ENCODE data around the gene HMCN1.
"Not testable (repeated sequence)": the region's sequence is repeated elsewhere in the genome, so short reads cannot be mapped to it uniquely, and the experiment has no call there.

HMCN1 gene

DNA sequence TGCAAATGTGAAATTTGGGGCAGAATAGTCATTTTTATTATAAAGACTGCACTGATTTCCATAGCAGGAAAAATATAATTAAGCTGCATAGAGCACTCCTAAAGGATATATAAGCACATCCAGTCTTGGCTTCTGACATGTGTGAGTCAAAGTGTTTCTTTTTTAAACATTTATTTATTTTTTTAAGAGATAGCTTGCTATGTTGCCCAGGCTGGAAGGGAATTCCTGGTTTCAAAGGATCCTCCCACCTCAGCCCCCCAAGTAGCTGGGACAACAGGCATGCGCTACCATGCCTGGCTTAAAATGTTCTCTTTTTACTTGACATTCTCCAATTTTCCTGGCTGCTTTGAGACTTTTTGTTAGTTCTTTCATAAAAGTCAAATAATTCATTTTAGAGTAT, 126.1 kb downstream of the HMCN1 start:
- DNase-seq = no peak

DNA sequence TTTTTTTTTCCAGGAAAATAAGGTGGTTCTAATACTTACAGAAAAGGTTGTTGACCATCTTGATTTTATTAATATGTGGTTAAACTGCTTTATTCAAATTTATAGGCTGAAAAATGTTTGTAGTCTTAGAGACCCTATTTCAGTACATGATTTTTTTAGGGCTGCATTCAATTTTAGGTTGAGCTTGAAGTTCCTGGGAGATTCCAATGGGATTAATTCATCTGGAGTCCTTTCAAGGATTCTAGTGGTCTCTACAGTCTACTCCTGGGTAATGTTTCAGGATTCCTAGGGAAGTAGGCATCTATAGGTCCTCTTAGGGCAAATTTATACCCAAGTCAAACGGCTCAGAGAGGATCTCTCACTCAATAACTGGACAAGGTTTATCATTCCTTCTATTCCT, 126.7 kb downstream of the HMCN1 start:
- no peak for DNase-seq

DNA sequence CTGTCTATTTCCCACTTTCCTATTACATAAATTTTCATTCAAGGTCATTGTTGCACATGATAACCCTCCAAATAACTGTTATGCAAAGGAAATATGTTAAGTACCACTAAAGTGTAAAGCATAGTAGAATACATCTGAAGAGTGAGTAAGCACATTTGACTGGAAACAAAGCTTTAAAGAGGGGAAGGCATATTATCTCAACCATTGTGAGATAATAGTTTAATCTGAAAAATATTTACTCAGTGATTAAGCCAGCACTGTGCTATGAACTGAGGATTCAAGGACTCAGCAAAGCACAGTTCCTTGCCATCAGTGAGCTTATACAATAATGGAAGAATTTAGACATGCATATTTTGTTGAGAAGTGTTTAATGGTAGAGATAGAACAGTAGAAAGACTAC, 127.4 kb downstream of the HMCN1 start:
- DNase-seq = no peak

DNA sequence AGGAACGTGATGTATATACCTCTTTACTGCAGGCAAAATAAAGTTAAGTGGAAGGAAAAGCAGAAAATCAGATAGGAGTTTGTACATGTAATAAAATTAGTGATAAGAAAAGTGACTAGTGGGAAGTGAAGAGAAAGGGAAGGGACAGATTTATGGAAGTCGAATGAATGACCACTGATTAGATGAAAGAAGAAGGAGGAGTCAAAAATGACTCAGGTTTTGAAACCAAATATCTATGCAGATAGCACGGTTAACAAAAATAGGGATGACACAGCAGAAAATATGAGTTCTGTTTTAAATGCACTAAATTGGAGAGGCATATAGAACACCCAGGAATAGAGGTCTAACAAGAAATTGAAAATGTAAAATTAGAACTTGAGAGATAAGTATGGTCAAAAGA, 128.0 kb downstream of the HMCN1 start:
- no peak for DNase-seq

DNA sequence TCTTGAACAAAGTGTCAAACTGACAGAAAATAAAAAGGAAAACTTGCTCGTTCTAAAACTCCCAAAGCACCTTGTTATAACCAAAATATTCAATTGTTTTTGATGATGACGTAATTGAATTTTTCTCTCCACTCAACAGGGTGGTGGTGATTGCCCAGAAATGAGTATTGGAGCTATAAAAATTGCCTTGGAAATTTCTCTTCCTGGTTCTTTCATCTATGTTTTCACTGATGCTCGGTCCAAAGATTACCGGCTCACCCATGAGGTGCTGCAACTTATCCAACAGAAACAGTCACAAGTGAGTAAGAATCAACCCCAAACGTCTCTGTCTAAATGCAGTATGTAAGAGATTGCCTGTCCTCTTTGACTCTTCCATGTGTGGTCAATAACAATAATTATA, 130.1 kb downstream of the HMCN1 start:
- no peak for DNase-seq

DNA sequence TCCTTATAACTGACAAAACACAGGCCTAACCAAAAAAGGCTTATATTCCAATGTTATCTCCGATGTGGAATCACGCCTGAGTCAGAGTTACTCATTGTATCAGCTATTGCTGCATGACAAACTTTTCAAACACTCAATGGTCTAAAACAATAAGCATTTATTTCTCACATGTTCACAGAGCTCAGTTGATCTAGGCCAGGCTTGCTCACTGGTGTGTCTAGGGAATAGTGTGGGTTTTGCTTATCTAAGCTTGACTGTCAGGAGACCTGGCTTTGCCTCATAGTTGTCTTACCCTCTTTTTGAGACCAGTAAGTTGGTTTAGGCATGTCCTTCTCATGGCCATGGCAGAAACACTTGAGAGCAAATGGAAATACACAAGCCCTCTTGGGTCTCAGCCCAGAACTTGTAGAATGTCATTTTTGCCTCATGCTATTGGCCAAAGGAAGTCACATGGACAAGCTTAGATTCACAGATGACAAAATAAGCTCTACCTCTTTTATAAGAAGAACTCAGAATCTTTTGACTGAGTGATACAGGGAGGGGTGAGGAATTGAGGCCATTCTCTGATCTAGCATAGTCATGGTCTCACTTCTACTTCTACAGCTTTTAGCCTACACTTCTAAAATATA, 130.8 kb downstream of the HMCN1 start:
- no peak for DNase-seq

DNA sequence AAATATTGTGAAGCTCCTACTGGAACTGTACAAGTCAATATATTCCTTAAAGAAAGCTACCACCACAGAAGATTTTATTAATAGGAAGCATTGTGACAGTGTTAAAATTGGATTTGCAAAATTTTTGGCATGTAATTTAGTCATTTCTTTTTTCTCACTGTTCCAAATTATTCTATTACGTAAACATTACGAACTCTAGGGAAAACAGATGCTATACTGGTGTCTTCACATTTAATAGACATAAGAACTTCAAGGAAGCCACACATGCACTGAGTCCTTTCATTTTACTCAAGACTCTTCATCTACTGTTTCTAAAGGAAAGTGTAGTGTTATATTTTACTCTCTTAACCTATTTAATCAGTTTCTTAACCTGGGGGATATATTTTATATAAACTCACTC, 135.4 kb downstream of the HMCN1 start:
- DNase-seq = no peak

DNA sequence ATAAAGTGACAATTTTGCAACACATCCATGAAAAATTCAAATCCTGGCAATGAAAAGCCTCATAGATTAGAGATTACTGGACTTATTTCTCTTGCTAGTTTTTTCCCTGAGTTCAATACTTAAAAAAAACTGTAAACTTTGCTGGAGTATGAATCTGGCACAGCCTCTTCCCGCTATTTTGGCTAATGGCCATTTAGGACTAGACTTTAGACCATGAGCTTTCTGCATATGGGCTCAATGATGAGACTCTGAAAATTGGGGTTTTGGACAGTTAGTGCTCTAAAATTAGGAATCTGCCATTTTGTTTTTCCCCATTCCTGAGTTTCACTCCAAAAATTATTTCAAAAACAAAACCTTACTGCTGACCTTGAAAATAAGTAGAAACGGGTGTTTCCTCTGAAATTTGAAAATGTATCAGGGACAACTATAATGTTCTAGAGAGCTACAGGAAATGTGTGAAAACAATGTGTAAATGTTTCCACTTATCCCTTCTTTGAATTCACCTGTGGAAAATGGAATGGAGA, 137.5 kb downstream of the HMCN1 start:
- no peak for DNase-seq

DNA sequence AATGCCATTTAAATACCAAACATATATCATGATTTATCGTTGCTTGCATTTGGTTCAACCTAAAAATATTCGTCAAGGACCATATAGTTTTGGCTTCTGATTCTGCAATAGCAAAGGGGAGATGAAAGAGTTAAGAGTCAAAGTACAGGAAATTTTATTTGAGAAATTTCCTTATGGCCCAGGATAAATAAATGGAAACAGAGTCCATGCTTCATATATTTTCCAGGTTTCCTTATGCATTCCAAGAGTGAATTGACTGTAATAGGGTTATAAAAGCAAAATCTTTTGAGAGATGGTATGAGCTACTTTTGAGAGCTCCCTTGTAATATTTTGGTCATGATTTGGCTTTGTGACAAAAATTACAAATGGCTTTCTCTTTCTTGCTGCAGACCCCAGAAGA, 140.1 kb downstream of the HMCN1 start:
- DNase-seq = no peak

DNA sequence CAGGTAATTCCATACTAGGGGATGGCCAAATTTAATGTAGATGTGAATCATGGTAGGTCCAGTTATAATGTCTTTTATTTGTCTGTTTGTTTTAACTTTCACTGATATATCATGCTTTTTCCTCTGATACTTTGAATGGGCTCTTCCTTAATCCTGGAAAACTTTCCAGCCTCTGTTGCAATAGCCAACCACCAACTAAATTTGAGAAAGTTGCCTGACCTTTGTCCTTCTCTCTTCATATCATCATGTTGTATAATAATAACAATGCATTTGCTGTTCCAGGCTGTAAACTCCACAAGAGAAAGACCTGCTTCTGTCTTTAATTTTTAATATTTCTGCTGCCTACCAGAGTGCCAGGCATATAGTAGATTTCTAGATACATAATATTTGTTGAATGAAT, 146.1 kb downstream of the HMCN1 start:
- no peak for DNase-seq

DNA sequence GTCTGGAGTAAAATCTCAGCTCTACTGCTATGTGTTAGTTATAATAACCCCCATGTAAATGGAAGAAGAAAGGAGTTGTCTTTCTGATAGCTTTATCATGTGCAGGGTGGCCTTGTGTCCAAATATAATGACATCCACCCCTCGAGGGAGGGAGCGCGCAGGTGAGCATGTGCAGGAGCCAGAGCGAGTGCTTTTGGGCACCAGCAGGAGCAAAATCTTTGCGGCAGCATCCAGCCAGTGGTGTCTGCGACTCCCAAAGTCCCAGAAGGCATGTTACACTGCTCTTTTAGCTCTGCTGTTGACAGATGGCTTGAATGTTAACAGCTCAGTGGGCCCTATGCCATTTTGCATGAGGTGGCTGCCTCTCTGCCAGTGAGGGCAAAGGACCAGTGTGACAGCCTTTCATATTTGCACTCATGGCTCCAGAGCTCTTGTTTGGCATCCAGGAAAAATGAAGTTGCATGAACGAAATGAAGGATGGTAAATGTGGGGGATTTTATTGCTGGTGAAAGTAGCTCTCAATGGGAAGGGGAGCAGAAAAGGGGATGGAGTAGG, 146.7 kb downstream of the HMCN1 start:
- no peak for DNase-seq

DNA sequence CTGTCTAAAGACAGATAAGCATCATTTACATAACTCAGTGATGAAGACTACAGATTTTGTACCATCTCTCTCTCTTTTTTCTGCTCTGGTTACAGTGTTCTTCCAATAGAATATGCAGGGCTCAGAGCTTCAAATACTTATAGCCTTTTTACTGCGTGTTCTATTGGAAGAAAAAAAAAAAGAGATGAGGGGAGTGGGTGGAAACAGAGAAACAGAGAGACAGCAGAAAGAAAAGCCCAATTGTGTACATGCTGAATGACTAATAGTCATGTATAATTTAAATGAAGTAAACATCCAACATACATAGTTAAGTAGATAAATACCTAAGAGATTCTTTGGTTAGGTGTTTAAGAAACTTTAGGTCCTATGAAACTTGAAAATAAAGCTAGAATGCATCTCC, 151.9 kb downstream of the HMCN1 start:
- DNase-seq = no peak

DNA sequence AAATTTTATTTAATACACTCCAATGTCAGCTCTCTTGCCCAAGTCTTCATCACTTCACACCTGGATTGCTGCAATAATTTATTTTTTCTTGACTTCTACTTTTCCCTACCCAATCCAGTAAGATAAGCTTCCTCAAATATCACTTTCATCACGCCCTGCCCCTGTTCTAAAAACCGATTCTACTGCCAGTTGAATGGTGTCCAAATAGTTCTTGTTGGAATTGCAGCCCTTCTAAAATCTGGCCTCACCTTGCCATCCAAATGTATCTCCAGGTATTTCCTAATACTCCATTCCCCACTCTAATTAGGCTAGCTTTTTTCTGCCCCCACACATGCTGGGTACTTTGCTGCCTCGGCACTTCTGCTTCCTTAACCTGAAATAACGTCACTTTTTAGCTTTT, 152.5 kb downstream of the HMCN1 start:
- DNase-seq = no peak

DNA sequence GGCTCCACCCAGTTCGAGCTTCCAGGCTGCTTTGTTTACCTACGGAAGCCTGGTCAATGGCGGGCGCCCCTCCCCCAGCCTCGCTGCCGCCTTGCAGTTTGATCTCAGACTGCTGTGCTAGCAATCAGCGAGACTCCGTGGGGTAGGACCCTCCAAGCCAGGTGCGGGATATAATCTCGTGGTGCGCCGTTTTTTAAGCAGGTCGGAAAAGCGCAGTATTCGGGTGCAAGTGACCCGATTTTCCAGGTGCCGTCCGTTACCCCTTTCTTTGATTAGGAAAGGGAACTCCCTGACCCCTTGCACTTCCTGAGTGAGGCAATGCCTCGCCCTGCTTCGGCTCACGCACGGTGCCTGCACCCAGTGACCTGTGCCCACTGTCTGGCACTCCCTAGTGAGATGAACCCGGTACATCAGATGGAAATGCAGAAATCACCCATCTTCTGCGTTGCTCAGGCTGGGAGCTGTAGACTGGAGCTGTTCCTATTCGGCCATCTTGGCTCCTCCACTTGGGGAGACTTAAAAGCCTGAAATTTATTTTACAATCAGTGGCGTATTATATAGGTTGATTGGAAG, 158.7 kb downstream of the HMCN1 start:
- not testable (repeated sequence) for DNase-seq

DNA sequence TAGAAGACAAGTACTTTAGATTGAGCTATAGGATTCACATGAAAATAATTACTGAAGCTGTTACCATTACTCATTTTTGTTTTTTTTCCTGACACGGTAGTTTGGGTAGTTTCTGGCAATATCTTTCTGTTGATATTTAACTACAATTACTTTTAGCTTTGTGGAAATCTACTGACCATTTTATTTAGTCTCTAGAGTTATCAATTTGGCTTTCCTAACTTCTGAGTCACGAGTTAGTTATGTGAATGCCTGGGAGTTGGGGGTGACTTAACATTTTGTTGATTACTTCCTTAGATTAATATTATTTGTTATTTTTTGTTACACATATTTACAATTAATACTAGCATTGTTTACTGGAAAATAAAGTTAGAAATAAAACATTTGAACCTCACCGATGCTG, 160.6 kb downstream of the HMCN1 start:
- no peak for DNase-seq

DNA sequence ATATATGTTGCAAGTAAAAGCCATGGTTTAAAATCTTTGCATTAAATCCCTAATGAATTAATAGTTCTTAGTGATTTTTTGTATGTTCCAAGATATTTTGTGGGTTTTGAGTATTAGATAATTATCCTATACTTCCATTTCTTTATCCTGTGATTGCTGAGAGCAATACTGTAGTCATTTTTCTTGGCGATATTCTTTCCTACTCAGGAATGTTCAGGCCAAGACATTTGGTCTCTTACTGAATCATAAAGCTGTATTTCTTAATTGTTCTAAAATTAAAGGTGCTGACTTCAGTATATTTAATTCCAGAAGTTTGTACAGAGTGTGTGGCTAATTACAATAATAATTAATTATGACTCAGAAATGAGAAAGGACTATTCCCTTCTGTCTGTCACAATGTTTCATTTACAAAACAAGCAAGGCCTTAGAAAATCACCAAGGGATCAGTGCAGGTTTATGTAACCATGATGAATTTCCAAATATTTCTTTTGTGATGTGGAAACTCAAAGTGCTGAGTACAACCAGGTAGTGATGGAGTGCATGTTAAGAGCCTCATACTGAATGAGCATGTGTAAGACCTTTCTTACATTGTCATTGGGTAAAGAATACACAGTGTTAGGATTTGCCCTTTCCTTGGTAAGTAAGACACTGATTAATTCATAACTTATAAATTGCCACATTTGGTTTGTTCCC, 161.2 kb downstream of the HMCN1 start:
- DNase-seq = no peak

DNA sequence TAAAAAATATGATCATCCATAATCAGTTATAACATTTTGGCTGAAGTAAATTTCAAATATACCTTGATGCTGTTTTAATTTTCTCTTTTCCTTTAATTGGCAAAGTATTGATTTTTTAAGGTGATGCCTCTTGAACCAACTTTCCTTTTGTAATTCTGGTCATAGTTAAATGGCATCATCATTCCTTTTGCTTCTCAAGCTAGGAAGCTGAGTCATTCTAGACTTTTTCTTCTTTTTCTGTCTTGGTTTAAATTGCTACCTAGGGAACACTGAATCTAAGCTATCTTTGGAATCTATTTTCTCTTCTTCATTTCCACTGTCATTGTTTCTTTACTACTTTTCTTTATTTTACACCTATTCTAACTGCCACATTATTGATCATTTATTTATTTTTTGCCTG, 162.7 kb downstream of the HMCN1 start:
- no peak for DNase-seq

DNA sequence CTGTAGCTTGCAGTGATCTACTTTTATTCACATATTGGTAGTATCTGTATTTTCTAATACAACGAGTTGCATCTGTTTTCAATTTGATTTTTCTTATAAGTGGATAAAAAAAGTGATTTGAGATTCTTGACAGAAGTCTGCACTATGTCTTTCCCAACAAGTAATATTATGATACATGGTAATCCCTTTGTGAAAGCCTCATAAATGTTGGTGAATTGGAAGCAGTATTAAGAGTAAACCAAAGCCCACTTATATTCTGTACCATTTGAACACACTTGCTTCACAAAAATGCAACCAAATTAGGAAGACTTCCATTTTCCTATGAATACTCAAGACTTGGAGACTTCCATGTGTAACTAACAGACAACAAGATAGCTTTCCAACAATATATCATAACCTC, 172.0 kb downstream of the HMCN1 start:
- DNase-seq = no peak

DNA sequence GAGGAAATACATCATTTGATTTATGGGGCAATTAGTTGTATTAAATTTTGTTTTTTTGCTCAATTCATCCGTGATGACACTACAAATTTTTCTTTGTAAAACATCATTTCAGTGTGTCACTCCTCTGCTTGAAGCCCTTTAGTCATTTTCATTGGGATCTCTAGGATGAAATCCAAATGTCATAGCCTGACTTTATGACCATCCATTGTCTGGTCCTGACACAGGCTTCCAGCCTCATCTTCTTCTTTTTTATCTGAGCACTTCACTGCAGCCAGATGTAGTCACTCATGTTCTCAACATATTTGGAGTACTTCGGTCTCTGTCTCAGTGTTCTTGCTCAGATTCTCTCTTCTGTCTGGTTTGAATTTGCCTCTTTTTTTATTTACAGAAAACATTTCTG, 173.1 kb downstream of the HMCN1 start:
- no peak for DNase-seq

DNA sequence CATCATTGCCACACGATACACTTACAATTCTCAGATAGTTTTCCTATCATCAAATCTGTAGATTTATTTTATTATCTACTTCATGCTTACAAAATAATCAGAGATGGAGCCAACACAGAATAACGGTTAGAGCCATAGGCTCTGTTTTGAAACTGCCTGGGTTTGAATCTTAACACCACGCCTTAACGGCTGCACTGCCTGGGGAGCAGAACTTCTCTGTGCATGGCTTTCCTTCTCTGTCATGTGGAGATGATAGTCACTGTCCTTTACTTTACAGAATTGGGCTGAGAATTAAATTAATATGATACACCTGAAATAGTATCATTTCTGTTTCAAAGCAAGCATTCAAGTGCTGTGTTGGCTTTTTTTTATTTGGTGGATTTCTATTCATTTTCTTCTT, 177.8 kb downstream of the HMCN1 start:
- DNase-seq = no peak

DNA sequence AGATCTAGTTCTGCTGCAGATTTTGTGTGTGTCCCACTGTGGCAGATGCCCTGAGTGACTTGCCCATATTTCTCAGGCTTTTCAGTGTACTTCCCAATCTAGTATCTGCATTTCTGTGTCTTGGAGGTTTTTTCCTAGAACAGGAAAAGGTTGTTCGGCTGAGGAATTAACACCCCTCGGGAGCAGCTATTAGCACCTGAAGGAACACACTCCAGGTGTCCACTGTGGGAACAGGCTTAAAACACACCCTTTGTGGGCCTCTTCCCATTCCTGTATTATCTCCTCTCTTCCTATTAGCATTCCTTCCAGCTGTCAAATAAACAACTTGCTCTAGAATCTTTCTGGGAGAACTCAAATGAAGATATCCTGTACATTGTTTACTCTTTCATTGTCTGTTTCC, 178.3 kb downstream of the HMCN1 start:
- no peak for DNase-seq

DNA sequence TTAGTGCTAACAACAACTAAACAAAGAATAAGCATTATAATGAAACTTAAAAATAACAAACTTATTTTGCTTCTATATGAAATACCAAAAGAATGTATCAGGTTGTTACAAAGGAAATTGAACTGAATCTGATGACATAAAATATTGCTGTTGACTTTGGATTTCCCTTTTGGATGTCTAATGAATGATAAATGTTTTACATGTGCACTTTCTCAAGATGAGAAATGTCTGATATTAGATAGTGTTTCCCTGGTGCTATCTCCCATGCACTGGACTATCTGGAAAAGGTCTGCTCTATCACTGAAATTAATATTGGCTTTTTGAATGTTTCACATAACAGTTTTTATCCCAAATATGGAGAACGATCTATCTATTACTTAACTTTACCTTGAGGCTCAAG, 179.9 kb downstream of the HMCN1 start:
- no peak for DNase-seq

DNA sequence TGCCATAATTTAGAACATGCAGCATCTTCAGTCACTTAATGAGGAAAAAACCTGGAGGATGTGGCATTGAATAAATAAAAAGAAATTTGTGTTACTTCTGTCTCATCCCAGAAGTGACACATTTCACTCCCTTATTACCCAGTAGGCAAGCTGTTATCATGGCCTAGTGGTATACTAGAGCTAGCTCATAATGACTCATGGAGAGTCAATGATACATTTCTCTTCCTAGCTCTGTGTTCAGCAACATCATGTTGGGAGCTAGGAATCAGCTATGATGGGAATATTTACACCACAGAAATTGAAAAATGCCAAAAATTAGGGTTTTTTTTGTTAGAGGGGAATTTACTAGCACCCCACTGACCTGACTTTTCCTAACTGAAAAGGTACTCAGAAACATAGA, 182.7 kb downstream of the HMCN1 start:
- no peak for DNase-seq

DNA sequence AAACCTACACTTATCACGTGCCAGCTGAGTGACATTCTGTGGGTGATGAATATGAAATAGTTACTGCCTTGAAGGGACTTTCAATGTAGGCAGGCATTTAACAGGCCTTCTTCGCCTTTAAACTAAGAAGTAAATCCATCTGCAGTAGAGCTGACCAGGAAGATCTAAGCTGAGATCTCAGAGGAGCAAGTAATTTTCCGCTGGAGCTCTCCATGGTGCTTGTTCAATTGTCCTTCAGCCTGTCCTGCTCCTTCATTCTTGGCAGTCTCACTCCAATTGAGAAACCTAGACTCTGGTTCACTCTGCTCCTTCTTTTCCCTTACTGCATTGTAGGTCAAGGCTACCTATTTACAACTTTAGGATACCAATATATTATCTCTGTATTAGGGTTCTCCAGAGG, 183.5 kb downstream of the HMCN1 start:
- DNase-seq = no peak
